Esophagus muscularis mucosa (tissue), 4 donors: ENCODE measurements around the gene OLAH. TPM values are rescaled to one million over a fixed set of nuclear protein-coding genes. Genes with fewer than 3 reads are reported as not detected.
A peak's percentile ranks its signal among the peaks of the same experiment; 100 is the strongest.
"Not testable (repeated sequence)": the region's sequence is repeated elsewhere in the genome, so short reads cannot be mapped to it uniquely, and the experiment has no call there.

ENCODE experiments used
- DNase-seq: peaks from one replicate; pipeline ENCODE4 v3.0.0-alpha.2; 2017; ENCODE audit errors: extremely low spot score
- H3K27ac ChIP-seq, 4 donors: fragments of 200-600 bp; sonication (generic); replicated peaks in 1 of 4; 1 replicate in 3 of 4; 2 replicates in 1 of 4; pipeline ENCODE4 v1.5.1; 2016 to 2019; ENCODE audit warnings: mild to moderate bottlenecking in 1 of 4
- H3K27me3 ChIP-seq, 4 donors: fragments of 200-600 bp; sonication (generic); one replicate each; pipeline versions ENCODE4 v1.5.1 to v1.6.0; 2016 to 2019
- H3K36me3 ChIP-seq, 4 donors: fragments of 200-600 bp; sonication (generic); one replicate each; pipeline ENCODE4 v1.5.1; 2016 to 2019
- H3K4me1 ChIP-seq, 4 donors: fragments of 200-600 bp; sonication (generic); one replicate each; pipeline ENCODE4 v1.5.1; 2016 to 2019
- H3K4me3 ChIP-seq, 4 donors: fragments of 200-600 bp; sonication (generic); 1 replicate in 2 of 4; 2 replicates in 2 of 4; pipeline ENCODE4 v1.5.1; 2016 to 2019; ENCODE audit warnings: mild to moderate bottlenecking in 4 of 4, moderate library complexity in 1 of 4
- H3K9me3 ChIP-seq, 4 donors: fragments of 200-600 bp; sonication (generic); 1 replicate in 3 of 4; 2 replicates in 1 of 4; pipeline ENCODE4 v1.5.1; 2016 to 2019
- CTCF ChIP-seq, 3 experiments: fragments of 200-600 bp in 2 of 3; fragments of 450-650 bp in 1 of 3; sonication (generic) in 2 of 3; IDR thresholded peaks; one replicate each; pipeline ENCODE4 v1.5.1; 2017 to 2019; ENCODE audit warnings: antibody characterized with exemption in 3 of 3, mild to moderate bottlenecking in 2 of 3, moderate library complexity in 1 of 3
- EP300 ChIP-seq: sonication (generic); formaldehyde crosslinking; IDR thresholded peaks from one replicate; pipeline ENCODE4 v1.6.1; 2017; ENCODE audit warnings: antibody characterized with exemption
- POLR2A ChIP-seq: fragments of 450-650 bp; IDR thresholded peaks from one replicate; pipeline ENCODE4 v1.6.1; 2017; ENCODE audit warnings: antibody characterized with exemption, moderate library complexity, mild to moderate bottlenecking, low read depth
- POLR2AphosphoS5 ChIP-seq, 2 donors: sonication (generic); formaldehyde crosslinking; IDR thresholded peaks; one replicate each; pipeline ENCODE4 v1.6.1; 2017; ENCODE audit warnings: antibody characterized with exemption in 2 of 2
- WGBS: methylation state at CpG from one replicate; pipeline ENCODE4 v1.1.5; 2018; 5-methylcytosine and 5-hydroxymethylcytosine counted together
- intact Hi-C: fragments of 100-400 bp; cut with DNase I; formaldehyde crosslinking; loops from one replicate; pipeline ENCODE4 v1.15.1; 2023
- total RNA-seq, 4 donors: library from RNA; depleted of rRNA; stranded (reverse); fragments of >200 nt; gene quantifications; one replicate each; pipeline versions ENCODE4 v1.1.0 to v1.2.1, GENCODE V29; 2016

The OLAH gene
- total RNA-seq: 10 to 100 TPM in 1 of 4 donors, 1 to 10 TPM in 3; 2.6 to 15.2 (median 3.7) TPM

- Histone ChIP-seq H3K27me3 (no peaks in the 10 kb centered on the region), H3K27ac (no peak within 1 kb of the TSS), H3K9me3 (no peaks in the 10 kb centered on the region), H3K4me1 (peaks cover 0 to 16% (median 11%) of the 10 kb centered on the region in 4 donors), H3K4me3 (no peak within 1 kb of the TSS), H3K36me3 (no peaks in the 10 kb centered on the region)
- WGBS: 100% methylated on average over 1 of the region's 1 CpG
- DNase-seq: no peak
- TF ChIP-seq POLR2A (no peak), POLR2AphosphoS5 (IDR thresholded peaks at IDR 0.05) (no peak), CTCF (IDR thresholded peaks at IDR 0.05) (no peak), EP300 (no peak)
- intact Hi-C loops: no loop called here
Observed at GRCh38 chr10:15043674-15044073, at the start of gene OLAH. TSS of gene OLAH (plus strand) at chr10:15043943. CDS start at chr10:15047289, 3,346 bp downstream.

GRCh38 chr10:14995964-14996565 is 47.7 kb upstream of the OLAH start:
- WGBS: 90% methylated on average over 39 of the region's 50 CpGs
- no peak for DNase-seq
- Histone ChIP-seq H3K36me3 (no peaks in the 10 kb centered on the region), H3K4me1 (no peaks in the 10 kb centered on the region), H3K4me3 (peak overlapping the region in 3 of 4 donors; percentile 8 to 44 (median 33)), H3K27me3 (no peaks in the 10 kb centered on the region), H3K27ac (no peak overlapping the region), H3K9me3 (no peaks in the 10 kb centered on the region)
- TF ChIP-seq POLR2A (no peak), POLR2AphosphoS5 (IDR thresholded peaks at IDR 0.05) (no peak), EP300 (no peak), CTCF (IDR thresholded peaks at IDR 0.05) (no peak)
- intact Hi-C loops: no loop called here

DNA sequence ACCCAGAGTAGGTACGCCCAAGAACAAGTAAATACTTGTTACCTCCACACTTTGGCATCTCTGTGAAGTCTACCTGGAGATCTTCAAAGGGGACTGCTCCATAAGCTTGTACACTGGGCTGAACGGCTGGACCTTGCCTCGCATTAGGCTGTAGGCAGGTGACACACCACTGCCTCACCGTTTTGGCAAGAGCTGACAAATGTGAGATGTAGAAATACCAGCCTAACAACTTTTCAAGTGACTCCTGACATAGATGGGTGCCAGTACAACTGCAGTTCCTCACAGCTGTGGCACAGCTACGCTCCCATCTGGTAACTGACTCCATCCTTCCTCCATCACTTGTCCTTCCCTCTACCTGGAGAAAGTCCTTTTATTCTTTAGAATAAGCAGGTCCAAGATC is 30.2 kb upstream of the OLAH start:
- H3K4me1 ChIP-seq, H3K36me3 ChIP-seq, H3K4me3 ChIP-seq, intact Hi-C loops, H3K9me3 ChIP-seq, DNase-seq, H3K27ac ChIP-seq, H3K27me3 ChIP-seq: not testable (repeated sequence)
- WGBS: 89% methylated on average over 5 of the region's 5 CpGs

DNA sequence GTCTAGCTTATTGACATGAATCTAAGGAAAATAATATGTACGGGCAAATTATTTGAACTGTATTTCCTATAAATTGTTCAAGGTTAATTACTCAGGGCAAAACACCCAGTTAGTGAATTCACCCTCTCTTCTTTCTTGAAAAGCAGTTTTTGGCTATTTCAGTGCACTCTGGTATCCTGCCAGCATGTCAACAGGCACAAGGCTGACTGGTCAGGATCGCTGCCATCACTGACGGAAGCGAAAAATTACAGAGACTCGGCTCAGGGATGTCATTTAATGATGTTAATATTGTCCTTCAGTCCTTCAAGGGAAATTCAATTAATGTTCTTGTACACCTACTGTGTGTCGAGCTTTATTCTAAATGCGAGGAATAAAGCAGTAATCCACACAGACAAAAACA is 28.3 kb upstream of the OLAH start:
- Histone ChIP-seq H3K4me1 (no peaks in the 10 kb centered on the region), H3K9me3 (no peaks in the 10 kb centered on the region), H3K4me3 (no peak overlapping the region), H3K27ac (no peak overlapping the region), H3K27me3 (no peaks in the 10 kb centered on the region), H3K36me3 (no peaks in the 10 kb centered on the region)
- 80% methylated on average over 7 of the region's 7 CpGs for WGBS
- TF ChIP-seq CTCF (IDR thresholded peaks at IDR 0.05): no peak
- TF ChIP-seq EP300: no peak
- TF ChIP-seq POLR2A: no peak
- TF ChIP-seq POLR2AphosphoS5 (IDR thresholded peaks at IDR 0.05): no peak
- DNase-seq: no peak
- intact Hi-C loops: no loop called here

DNA sequence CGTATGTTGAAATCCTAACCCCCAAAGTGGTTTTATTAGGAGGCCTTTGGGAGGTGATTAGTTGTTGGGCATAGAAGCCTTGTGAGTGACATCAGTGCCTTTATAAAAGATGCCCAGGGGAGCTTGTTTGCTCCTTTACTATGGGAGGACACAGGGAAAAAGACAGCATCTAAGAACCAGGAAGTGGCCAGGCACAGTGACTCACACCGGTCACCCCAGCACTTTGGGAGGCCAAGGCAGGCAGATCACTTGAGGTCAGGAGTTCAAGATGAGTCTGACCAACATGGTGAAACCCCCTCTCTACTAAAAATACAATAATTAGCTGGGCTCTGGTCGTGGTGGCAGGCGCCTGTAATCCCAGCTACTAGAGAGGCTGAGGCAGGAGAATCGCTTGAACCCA is 22.8 kb upstream of the OLAH start:
- intact Hi-C loops, H3K4me1 ChIP-seq, H3K4me3 ChIP-seq, H3K36me3 ChIP-seq, H3K27me3 ChIP-seq, H3K27ac ChIP-seq, DNase-seq, H3K9me3 ChIP-seq: not testable (repeated sequence)
- whole genome bisulfite sequencing: 85% methylated on average over 4 of the region's 5 CpGs

GRCh38 chr10:15023079-15023478 is 20.7 kb upstream of the OLAH start:
- intact Hi-C loops, H3K9me3 ChIP-seq, H3K27ac ChIP-seq, H3K4me1 ChIP-seq, DNase-seq, H3K27me3 ChIP-seq, H3K36me3 ChIP-seq, H3K4me3 ChIP-seq: not testable (repeated sequence)
- WGBS: 97% methylated on average over 6 of the region's 6 CpGs

DNA sequence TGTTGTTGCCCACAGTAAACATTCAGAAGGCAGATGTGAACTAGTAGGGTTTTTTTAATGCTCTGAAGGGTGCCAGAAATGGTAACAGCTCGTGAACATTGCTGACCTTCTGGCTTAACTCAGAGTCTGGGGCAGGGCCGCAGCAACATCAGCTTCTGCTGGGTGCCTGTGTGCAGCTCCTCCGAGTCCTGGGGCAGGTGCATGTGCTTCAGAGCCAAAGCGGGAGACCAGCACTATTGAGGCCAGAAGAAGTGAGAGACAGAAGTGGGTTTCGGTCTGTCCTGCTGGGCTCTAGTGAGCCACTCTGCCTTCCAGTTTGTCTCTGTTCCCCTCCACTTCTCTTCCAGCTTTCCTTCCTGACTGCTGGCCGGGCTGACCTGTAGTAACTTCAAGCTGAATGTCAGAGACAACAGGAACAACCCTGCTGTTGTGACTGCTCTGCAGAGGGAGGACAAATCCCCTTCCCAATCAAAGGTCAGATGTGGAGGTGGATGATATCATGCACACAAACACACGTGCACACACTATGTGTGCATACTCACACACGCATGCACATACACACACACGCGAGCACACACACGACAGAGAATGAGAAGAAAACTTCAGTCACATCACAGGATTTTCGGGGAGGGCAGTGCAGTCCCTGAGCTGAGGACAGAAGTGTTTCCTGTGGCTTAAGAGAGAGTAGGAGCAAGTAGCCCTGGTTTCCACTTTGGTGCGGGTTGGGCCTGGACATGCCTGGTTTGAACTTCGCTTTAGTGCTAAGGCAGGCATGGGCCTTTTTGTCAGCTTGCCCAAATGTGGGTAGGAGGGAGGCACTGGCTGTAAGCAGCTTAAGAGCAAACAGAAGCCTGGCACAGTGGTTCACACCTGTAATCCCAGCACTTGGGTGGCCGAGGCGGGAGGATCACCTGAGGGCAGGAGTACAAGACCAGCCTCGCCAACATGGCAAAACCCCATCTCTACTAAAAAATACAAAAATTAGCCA is 19.4 kb upstream of the OLAH start:
- H3K36me3 ChIP-seq, H3K9me3 ChIP-seq, H3K4me3 ChIP-seq, intact Hi-C loops, DNase-seq, H3K4me1 ChIP-seq, H3K27me3 ChIP-seq, H3K27ac ChIP-seq: not testable (repeated sequence)
- 81% methylated on average over 13 of the region's 17 CpGs for WGBS

- H3K4me1 ChIP-seq, H3K9me3 ChIP-seq, H3K27ac ChIP-seq, H3K36me3 ChIP-seq, DNase-seq, intact Hi-C loops, H3K4me3 ChIP-seq, H3K27me3 ChIP-seq: not testable (repeated sequence)
- WGBS: 79% methylated on average over 6 of the region's 6 CpGs
Observed at GRCh38 chr10:15025040-15025439, 18.7 kb upstream of the OLAH start.
